Measurements from ENCODE around the gene TIMP4.
A peak's percentile ranks its signal among the peaks of the same experiment; 100 is the strongest.

Gene TIMP4

DNA sequence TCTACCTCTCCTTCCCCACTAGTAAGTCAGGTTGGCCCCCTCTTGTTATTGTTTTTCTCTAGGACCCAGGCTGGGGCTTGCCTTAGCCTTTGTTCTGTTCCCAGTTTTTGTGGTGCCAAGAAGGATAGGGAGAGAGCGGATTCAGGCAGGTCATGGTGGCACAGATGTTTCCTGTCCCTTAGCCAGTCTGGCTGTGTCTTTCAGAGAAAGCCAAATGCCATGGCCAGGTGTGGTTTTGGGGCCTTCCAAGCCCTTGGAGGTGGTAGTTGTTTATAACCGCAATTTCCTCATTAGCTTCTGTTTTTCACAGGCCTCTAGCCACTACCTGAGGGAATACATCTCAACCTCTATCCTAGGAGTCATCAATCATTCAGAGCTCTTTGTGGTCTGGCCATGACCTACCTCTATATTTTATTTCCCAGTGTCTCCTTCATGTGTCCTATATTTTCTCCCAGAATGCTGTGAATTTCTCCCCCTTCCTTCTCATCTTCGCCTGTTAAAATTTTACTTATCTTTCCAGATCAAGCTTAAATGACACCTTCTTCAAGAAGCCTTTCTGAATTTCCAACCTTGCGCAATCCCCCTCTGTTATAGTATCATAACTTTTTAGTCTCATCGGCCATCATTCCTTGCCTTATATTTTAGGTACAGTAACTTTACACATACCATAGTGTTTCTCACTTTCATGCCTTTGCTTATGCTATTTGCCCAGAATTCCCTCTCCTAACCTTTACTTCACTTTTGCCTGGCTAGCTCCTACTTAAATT is 38.2 kb downstream of the TIMP4 start:
- DNase-seq: no peak
- intact Hi-C loops (cut with DNase I): no loop called here

DNA sequence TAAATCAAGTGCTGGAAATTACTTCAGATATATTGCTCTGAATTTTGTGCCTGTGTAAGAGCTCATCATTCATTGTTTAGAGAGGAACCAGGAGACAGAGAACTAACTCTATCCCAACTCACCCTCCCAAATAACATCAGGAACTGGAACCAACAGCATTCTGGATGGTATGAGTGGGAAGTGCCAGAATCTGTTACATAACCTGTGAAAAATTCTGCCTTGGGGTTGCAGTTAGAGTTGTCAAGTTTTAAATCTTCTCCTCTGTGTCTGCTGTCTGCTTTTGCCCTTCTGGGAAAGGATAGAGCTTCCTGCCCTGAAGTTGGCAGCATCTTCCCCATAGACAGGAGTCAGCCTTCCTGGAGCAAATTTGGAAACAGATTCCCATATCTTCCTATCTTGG is 41.2 kb downstream of the TIMP4 start:
- intact Hi-C loops (cut with DNase I): no loop called here
- peak in 8 of 42 donors; percentile 7 to 53 (median 21) for DNase-seq

DNA sequence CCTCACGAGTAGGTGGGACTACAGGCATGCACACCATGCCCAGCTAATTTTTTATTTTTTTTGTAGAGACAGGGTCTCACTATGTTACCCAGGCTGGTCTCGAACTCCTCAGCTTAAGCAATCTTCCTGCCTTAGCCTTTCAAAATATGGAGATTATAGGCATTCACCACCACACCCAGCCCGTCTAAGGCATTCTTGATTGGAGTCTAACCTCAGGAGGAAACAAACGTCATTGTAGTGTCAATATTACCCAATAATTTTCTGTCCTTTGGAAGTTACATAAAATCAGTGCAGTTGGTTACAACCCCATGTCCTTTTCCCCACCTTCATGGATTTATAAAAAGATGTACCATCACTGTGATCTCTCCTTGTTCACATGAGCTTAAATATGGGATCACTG is 41.8 kb downstream of the TIMP4 start:
- intact Hi-C loops (cut with DNase I): no loop called here
- no peak for DNase-seq

DNA sequence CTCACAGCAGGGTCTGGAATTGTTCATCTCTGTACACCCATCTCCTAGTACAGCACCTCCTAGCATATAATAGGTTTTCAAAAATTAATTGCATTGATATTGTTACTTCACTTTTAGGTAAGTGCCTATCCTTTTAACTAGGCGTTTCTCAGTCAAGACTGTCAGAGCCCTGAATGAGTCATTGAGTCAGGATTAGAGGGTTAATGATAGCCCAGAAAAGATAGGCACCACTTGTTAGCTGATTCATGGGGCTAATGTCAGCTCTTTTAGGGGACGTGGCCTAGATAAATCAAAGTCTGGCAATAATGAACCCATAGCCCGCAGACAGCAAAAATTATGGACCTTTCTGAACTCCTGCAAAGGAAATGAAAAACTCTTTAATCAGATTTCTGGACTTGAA is 42.9 kb downstream of the TIMP4 start:
- DNase-seq: no peak
- intact Hi-C loops (cut with DNase I): no loop called here

DNA sequence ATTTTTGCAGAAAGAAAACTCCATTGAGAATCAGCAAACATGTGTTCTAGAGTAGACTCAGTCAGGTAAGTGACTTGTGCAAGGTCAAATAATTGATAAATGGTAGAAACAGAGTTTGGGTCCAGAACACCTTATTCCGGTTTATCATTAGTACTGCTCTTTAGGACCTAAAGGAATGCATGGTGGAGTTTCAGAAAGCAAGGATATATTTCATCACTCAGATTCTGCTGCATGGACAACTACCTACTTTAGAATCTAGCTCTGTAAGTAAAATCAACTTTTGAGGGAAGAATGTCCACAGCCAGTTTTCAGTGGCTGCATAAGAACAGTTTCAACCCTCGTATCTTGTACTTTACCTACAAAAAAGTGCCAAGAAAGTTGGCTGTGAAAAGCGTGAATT is 43.6 kb downstream of the TIMP4 start:
- intact Hi-C loops (cut with DNase I): no loop called here

DNA sequence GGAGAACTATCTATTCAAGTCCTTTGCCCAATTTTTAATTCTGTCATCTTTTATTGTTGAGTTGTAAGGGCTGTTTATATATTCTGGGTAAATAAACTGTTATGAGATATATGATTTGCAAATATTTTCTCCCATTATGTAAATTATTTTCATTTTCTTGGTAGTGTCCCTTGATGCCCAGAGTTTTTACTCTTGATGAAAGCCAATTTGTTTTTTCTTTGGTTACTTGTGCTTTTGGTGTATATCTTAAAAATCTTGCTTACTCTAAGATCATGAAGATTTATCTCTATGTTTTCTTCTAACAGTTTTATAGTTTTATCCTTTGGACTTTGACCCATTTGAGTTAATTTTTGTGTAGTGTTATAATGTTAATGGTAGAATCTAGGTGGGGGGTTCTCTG is 44.5 kb downstream of the TIMP4 start:
- intact Hi-C loops (cut with DNase I): no loop called here
- no peak for DNase-seq

More for the DNA sequence above, 43.6 kb downstream of the TIMP4 start:
- DNase-seq: no peak

DNA sequence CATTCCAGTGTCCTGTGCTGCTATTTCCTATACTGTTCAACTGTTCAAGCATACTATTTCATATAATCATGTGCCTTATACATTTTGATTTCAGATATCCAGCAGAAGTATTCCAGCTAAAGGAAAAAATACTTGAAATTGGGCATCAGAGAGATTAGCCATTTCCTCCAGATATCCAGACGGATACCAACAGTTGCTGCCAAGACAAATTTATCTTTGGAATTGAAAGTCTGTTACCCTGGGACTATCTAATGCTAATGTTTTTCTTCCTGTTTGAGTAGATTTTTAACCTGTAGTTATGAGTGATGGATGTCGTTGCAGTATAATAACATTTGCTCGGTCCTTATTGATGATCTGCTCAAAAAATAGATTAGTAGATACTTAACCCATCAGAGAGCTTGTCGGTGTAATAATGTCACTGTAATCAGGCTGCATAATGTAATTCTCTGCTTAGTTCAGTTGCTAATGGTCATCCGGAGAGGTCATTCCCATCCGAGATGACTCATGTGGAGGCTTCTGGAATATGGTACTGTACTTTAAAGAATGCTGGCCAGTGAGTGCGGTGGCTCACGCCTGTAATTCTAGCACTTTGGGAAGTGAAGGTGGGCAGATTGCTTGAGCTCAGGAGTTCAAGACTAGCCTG is 51.5 kb downstream of the TIMP4 start:
- intact Hi-C loops (cut with DNase I): no loop called here
- DNase-seq: no peak
